Measurements from ENCODE around the gene AURKAIP1.

GRCh38 chr1:1342584-1343115 is 32.4 kb downstream of the AURKAIP1 start:
- TF ChIP-seq CTCF (IDR thresholded peaks at IDR 0.05; ENCODE audit: insufficient read depth, low read length) (no peak), POLR2AphosphoS5 (IDR thresholded peaks at IDR 0.05; ENCODE audit: low read depth) (no peak)

Measured in HL-60 (cell line).